HG02610 (cell line): Measurements from ENCODE around the gene SSTR3.

Source experiments
- ATAC-seq: cut with Tn5 transposase; IDR thresholded peaks from one replicate; pipeline ENCODE4 v1.9.1; 2021; ENCODE audit warnings: mild to moderate bottlenecking, moderate library complexity; ENCODE audit not compliant: unreplicated experiment

Gene SSTR3

DNA sequence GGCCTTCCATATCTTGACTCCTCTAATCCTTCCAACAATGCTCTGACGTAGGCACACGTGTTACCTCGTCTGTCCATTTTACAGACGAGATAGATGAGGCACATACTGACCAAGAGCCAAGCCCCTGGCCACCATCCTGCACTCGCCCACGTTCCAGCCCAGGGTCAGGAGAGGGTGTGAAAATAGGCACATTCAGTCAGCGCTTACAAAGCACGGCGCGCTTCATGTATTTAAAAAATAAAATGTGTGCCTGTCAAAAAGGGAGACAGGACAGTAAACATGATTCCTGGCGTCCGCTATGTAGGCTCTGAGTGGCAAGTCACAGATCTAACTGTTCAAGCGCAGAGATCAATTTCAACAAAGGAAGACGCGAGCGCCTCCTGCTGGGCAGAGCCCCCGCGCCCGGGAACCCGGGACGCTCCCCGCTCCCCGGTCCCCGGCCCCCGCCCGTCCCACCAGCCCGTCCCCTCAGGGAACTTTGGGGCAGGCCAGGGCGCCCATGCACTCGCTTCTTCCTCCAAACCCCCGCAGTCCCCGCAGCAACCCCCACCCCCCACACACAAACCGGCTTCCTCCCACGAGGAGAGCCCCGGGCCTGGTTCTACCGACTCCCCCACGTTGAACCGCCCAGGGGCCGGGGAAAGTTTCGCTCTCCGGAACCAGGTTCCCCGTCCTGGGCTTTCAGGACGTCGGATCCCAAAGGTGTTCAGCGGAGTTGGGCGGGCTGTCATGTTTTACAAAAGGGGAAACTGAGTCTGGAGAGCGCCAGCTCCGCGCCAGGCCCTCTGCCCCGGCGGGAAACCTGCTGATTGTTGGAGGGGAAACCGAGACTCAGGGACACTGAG lies 13.8 kb downstream of the SSTR3 start:
- no peak for ATAC-seq

DNA sequence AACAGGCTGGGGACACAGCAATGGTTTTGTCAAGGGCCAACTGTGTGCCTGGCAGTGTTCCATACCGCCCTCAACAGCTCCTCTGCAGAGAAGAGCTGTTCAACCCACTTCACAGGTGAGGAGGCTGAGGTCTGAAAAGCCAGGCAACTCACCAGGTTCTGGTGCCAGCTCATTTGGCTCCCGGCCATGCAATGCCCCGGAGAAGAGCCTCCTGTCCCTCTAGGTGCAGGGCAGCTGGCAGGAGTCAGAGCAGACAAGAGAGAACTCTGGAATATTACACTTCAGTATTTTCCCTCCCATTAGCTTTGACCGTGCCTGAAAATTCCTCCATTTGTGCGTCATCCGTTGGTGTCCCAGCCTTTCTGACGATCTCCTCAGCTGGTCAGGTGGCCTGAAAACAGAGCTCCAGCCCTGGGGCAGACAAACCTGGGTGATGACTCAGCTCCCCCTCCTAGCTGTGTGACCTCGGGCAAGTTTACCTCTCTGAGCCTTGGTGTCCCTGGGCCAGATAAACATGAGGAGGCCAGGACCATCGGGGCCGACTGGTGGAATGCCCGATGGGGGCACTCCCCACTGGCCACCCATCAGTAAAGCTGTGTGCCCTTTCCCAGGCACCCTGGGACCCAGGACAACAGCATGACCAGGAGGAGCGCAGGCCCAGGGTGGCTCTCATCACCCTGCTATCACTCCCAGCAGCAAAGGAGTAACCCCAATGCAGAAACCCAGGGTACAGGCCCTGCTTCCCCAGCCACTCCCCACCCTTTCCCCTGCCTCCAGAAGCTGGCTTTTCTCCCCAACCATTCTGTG lies 14.6 kb downstream of the SSTR3 start:
- ATAC-seq = no peak

DNA sequence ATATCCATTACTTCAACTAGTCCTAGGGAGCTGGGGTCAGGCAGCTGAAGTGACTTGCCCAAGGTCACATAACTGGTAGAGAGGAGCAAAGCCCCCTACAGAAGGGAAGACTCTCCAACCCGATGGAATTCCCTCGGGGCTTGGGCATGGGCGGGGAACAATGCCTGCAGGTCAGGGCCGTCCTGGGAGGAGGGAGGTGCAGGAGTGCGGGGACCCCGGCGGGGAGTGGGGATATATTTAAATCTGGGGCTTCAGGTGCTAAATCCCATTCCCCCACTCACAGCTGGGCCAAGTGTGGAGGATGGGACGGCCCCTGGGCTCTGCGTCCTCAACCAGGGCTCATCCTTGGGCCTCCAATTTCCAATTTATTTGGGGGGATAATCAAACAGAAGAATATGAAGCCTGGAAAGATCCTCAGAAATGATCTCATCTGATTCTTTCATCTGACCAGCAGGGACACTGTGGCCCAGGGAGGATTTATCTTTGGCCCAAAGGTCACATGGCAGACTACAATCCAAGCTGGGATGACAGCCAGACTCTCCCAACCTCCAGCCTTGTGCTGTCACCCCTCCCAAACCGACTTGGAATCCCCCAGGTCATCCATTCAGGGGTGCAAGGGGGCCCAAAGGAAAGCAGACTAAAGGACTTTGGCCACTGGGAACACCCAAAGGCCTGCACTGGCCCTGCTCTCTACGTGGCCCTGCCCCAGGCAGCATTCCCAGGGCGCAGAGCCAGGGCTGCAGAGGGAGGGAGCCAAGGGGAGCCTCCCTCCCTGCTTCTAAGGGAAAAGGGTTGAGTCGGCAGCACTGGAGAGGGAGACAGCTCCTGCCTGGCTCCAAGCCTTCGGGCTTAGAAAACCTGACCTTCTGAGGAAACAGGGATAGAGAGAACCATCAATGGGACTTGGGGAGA lies 15.5 kb downstream of the SSTR3 start:
- ATAC-seq = no peak

DNA sequence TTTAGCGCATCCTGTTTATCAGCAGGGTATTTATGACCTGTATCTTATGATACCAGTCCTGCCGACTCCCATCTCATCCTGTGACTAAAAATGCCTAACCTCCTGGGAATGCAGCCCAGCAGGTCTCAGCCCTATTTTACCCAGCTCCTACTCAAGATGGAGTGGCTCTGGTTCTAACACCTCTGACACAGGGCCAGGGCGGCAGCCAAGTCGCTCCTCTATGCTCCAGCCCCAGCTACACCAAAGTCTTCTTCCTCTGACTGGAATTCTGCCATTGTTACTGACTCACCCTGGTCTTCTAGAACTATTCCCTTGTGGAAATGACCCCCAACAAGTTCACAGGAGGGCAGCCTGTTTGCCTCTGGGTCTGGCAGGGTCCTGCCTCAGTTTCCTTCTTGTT lies 16.4 kb downstream of the SSTR3 start:
- ATAC-seq = no peak

DNA sequence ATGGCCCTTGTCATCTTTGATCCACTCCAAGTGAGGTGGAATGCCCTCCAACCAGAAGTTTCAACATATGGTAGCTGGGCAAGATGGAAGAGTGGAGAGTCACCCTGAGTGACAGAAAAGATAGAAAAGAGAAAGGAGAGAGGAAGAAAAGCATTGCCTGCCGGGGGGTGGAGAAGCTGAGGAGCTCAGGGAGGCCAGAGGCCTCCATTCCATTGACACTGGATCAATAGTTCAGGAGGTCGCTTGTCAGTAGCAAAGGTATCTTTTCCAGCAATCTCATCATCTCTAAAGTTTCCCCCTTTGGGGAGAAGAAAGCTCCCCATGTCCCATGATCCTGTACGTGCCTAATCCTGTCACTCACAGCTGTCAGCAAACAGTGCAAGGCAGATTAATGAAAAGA lies 17.5 kb downstream of the SSTR3 start:
- ATAC-seq = no peak

DNA sequence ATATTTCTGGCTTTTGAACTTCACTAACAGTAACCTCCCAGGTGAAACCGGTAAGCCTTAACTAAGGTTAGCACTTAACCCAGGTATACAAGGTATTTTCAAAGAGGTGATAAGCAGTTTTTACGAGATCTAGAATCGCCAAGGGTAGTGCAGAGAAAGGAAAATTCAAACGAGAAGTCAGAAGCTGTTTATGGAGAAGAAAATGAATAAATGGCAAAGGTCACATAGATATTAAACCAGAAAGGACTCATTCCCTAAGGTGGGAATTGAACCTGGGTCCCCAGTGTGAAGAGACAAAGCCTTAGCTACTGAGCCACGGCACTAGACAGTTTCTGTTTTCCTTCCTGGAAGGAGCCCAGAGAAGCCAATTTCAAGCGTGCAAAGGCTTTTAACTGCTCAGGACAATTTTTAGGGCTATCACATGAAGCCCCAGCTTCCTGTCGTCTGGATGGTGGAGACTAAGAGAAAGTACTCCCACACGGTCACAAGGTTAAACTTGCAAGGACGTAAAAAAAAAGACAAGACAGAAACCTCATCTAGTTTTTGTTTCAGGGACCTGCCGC lies 18.6 kb downstream of the SSTR3 start:
- no peak for ATAC-seq

DNA sequence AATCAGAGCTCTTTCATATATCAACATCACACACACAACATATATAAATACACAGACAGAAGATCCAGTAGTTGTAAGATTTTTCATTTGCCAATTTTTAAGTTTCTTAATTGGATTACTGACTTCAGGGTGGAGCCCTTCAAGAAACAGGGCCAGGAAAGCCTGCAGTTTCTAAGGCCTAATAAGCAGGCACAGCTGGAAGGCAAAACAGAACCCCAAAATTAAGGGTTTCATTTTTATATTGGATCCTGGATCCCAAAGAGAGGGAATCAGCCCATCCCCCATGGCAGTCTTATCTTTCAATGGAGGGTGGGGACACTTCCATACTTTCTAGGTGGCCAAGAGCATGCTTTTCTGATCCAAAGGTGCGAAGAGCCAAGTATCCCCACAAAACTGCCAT lies 19.5 kb downstream of the SSTR3 start:
- ATAC-seq = no peak

DNA sequence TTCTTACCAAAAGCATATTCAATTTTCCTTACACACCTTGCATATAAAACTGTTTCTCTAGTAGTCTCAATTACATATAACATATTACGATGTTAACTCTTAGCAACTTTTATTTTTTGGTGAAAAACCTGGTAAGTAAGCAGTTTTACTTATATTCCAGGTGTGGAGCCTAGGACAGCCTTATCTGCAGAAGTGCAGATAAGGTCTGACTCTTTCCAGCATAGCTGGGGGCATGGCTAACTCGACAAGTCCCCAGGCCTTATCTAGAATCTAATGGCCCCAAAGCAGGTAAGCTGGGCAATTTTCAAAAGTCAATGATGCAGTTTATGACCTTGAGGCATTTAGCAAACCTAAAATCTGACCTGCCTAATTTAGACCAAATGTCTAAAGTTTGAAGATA lies 20.1 kb downstream of the SSTR3 start:
- no peak for ATAC-seq

DNA sequence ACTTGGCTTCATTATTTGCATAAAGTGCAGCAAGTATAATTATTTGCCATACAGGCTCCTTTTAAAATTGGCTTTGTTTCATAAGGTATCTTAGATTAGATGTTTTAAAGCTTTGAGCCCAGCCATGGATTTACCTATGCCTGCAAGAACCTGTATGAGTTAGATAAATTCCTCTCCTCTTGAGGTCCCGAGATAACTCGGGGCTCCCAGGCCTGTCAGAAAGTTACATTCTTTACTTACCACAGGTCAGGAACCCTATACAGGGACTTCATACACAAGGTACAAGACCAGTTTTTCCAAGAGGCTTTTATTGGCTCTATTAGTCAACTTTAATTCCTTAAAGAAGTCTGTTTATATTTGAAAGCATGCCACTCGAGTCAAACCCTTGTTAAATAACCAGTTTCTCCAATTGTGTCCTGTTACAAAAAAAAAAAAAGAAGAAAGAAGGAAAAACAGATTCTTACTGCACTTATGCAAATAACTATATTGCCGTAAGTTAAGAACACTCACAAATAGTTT lies 22.0 kb downstream of the SSTR3 start:
- ATAC-seq = no peak

DNA sequence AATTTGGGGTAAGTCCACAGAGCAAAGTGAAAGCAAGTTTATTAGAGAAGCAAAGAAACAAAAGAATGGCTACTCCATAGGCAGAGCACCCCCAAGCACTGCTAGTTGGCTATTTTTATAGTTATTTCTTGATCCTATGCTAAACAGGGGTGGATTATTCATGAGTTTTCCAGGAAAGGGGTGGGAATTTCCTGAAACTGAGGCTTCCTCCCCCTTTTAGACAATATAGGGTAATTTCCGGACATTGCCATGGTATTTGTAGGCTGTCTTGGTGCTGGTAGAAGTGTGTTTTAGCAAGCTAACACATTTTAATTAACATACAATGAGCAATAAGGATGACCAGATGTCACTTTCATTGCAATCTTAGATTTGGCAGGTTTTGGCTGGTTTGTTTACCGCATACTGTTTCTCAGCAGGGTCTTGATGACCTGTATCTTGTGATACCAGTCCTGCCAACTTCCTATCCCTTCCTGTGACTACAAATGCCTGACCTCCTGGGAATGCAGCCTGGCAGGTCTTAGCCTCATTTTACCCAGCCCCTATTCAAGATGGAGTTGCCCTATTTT lies 23.3 kb downstream of the SSTR3 start:
- no peak for ATAC-seq

DNA sequence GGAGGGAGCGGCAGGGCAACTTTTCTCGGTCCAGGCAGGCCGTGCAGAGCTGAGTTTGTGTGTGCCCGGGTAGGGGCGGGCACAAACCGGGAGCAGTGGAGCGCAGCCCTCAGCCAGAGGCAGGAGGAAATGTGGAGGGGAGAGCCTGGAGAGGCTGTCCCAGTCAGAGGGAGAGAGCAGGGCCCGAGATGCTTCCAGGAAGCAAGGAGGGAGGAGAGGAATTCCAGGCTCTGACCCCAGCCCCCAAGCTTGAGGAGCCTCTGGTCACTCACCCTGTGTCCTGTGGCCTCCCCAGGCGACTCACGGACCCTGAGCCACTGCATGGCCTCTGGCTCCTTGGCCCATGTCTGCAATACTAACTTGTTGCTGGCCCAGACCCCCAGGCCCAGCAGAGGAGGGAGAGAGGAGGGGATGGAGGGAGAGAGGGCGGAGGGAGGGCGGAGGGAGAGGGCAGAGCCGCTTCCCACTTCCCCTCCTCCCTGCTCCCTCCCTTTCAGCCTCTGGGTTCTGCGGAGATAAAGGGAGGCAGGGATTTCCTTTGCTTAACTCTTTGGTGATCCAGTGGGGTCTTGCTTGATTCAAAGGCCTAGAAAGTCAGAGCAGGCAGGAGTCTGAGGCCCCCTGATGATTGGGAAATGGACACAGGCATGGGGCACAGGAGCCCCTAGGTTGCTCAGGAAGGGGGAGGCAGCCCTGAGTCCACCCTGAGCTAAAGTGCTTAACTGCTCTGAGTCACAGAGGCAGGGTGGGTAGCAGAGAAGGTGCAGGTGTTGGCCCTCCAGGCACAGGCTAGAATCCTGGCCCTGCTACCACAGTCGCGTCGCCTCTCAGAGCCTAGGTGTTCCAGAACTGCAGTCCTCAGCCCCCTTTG lies 24.2 kb downstream of the SSTR3 start, which contains the start of gene C1QTNF6:
Gene C1QTNF6, minus strand, starts transcription at position 357 of the 871 bp plus-strand sequence. Its CDS starts 34 bp downstream, at position 323.
- ATAC-seq = no peak

DNA sequence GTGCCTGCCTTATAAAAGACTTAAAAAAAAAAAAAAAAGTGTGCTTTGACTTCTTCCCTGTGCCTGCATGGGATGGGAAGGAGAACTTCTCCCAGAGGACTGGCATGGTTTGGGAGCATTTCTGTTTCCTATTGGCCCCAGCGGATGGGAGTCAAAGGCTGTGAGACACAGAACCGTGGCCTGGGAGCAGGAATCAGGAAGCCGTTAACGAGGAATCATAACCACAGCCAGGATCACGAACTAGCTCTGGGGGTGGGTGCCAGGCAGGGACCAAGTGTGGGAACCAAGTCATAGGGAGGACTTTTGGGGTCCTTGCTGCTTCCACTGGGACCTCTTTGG lies 24.8 kb downstream of the SSTR3 start:
- no peak for ATAC-seq

DNA sequence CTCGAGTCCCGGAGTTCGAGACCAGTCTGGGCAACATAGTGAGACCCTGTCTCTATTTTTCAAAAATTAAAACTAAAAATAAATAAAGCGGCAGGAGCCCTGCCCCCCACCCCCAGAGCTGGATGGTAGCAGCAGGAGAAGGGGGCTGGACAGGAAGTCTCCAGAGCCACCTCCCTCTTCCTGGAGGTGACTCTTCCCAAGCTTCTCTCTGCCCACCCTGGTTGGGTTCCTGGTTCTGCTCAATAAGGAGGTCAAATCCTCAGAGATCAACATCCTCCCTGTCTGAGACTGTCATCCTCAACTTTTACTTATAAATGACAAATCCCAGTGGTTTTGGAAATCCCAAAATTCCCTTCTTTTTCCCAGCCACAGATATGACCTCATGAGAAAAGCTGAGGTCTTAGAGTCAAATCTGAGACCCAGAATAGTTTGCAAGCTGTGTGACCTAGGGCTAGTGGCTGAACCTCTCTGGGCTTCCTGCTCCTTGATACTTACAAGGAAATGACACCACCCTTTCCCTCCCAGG lies 25.2 kb downstream of the SSTR3 start:
- ATAC-seq = no peak

DNA sequence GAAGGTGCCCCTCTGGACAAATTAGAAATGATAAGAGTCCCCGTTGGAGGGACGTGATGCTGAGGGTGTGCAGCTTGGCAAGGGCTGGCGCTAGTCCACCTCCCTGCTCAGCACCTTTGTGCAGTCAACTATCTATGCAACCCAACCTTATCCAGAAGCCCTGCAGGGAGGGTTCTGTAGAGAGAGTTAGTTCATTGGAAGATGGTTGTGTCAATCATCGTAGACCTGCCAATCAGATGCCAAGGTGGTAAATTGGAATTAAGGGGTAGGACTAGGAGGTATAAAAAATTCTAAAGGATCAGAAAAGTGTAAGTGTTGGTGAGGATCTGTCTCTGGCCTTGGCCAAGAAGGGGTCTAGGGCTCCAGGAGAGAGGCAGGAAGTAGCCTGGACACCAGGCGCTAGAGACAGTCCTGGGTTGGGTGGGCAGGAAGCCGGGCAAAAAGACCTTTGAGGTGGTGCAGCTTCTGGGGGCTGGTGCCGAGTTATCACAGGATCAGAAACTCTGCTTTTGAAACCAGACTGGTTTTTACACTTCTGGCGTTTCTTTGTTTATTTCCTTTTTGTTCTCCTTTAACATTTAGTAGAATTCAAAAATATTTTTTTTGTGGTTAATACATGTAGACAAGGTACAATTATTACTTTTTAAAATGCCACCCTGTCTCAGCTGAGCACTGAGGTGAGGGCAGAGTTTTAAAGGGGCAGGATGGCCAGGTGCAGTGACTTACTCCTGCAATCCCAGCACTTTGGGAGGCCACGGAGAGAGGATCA lies 25.9 kb downstream of the SSTR3 start:
- no peak for ATAC-seq

DNA sequence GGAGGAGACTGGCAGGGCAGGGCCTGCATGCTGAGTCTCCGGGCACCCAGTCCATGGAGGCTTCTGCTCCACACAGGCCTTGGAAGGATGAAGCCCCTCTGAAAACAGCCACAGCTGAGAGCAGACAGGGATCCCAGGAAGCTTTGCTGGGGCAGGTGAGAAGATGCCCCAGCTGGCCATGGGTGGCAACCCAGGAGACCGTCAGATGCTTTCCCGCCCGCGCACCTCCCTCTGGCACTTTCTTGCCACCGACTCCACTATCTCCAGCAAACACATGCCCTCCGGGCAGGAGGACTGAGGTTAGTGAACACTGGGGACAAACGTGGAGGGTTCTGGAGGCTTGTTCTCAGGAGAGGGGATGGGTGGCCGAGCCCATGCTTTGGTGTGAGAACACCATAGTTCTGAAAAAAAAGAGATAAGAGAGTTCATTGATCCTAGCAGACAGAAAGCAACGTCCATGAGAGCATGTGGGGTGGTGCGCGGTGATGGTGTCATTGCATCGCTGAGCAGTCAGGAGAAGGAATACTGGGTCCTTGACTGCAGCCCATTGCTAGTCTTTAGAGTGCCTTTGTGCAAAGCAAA lies 26.5 kb downstream of the SSTR3 start:
- ATAC-seq = no peak

DNA sequence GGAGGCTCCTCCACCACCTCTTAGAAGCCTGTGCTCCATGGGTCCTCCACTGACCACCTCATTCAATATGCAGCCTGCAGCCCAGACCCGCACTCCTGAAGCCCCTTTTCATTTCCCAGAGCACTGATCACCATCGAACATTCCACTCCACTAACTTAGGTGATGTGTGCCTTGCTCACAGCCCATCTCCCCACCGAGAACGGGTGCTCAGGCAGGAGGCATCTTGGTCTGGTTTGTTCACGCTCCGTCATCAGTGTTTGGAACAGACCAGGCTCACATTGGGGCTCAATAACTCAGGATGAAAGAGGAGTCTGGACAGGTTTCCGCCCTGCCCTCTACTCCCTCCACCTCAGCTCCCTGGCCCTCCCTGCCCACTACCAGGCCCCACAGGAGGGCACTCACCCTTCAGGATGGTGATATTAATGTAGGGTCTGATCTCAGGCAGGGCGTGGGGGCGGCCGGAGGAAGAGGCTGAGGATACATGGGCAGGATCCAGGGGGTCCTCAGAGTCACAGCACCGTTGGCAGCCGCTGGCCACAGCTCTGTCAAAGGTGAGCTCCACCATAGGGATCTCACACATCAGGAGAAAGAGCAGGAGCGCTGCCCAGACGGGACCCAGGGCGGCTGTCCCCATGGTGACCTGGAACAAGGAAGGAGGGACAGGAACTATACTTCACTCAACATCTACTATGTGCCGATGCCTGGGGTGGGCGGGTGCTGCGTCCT lies 27.3 kb downstream of the SSTR3 start:
- ATAC-seq = no peak

DNA sequence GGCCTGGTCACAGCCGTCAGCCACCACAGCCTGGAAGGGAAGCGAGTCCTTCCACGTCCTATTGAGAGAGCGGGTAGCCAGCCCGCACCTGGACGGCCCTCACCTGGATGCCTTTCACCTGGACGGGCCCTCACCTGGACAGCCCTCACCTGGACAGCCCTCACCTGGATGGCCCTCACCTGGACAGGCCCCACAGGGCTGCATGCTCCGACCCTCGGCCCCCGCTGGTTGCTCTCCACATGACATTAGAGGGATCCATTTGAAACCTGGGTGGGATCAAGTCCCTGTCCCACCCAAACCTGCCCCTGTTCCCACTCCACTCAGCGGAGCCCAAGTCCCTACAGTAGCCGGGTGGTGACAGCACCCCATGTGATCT lies 27.9 kb downstream of the SSTR3 start:
- no peak for ATAC-seq
